ENCODE results near the gene UBXN10.
"Not testable (repeated sequence)": the region's sequence is repeated elsewhere in the genome, so short reads cannot be mapped to it uniquely, and the experiment has no call there.

The UBXN10 gene

GRCh38 chr1:20228314-20228825 is 42.5 kb downstream of the UBXN10 start:
- no peaks in the 10 kb centered on the region for H3K4me1 ChIP-seq (ENCODE audit: insufficient read depth, low read length, poor library complexity, severe bottlenecking)
- no peak for TF ChIP-seq CTCF (conservative IDR thresholded peaks at IDR 0.05; ENCODE audit: low read length)
- no peak for TF ChIP-seq EZH2phosphoT487 (IDR thresholded peaks at IDR 0.05; ENCODE audit: borderline replicate concordance)
- H3K27me3 ChIP-seq (ENCODE audit: insufficient read depth, low read length, poor library complexity, severe bottlenecking): no peaks in the 10 kb centered on the region
- H3K4me3 ChIP-seq (ENCODE audit: low read length, poor library complexity, severe bottlenecking): no peak overlapping the region
- H3K36me3 ChIP-seq (ENCODE audit: insufficient read depth, low read length): no peaks in the 10 kb centered on the region
- H3K9me3 ChIP-seq (ENCODE audit: insufficient read depth, low read depth, low read length): no peaks in the 10 kb centered on the region
- H3K9me2 ChIP-seq (replicated peaks; ENCODE audit: low read depth, low read length): no peaks in the 10 kb centered on the region
- H3F3A ChIP-seq (ENCODE audit: low read depth): no peaks in the 10 kb centered on the region
- H2AFZ ChIP-seq (ENCODE audit: low read length): no peak overlapping the region
- H3K9ac ChIP-seq (ENCODE audit: low read depth, low read length, poor library complexity, severe bottlenecking): no peak overlapping the region
- no peaks in the 10 kb centered on the region for H3K79me2 ChIP-seq (ENCODE audit: insufficient read depth, low read length)
- H4K20me1 ChIP-seq (ENCODE audit: insufficient read depth, low read length, poor library complexity, severe bottlenecking): no peaks in the 10 kb centered on the region
- H3K4me2 ChIP-seq (ENCODE audit: low read depth, low read length, poor library complexity, severe bottlenecking): no peak overlapping the region

GRCh38 chr1:20229171-20229570 is 43.3 kb downstream of the UBXN10 start:
- Histone ChIP-seq H3K9me3 (ENCODE audit: insufficient read depth, low read depth, low read length) (no peaks in the 10 kb centered on the region), H3K79me2 (ENCODE audit: insufficient read depth, low read length) (no peaks in the 10 kb centered on the region), H3F3A (ENCODE audit: low read depth) (no peaks in the 10 kb centered on the region), H3K4me2 (ENCODE audit: low read depth, low read length, poor library complexity, severe bottlenecking) (no peak overlapping the region), H3K4me1 (ENCODE audit: insufficient read depth, low read length, poor library complexity, severe bottlenecking) (no peaks in the 10 kb centered on the region), H3K9ac (ENCODE audit: low read depth, low read length, poor library complexity, severe bottlenecking) (no peak overlapping the region), H3K4me3 (ENCODE audit: low read length, poor library complexity, severe bottlenecking) (no peak overlapping the region), H3K36me3 (ENCODE audit: insufficient read depth, low read length) (no peaks in the 10 kb centered on the region), H2AFZ (ENCODE audit: low read length) (no peak overlapping the region), H3K27me3 (ENCODE audit: insufficient read depth, low read length, poor library complexity, severe bottlenecking) (no peaks in the 10 kb centered on the region), H4K20me1 (ENCODE audit: insufficient read depth, low read length, poor library complexity, severe bottlenecking) (no peaks in the 10 kb centered on the region), H3K9me2 (replicated peaks; ENCODE audit: low read depth, low read length) (no peaks in the 10 kb centered on the region)
- TF ChIP-seq EZH2phosphoT487 (IDR thresholded peaks at IDR 0.05; ENCODE audit: borderline replicate concordance): no peak
- no peak for TF ChIP-seq CTCF (conservative IDR thresholded peaks at IDR 0.05; ENCODE audit: low read length)

- not testable (repeated sequence) for H3K4me2 ChIP-seq (ENCODE audit: low read depth, low read length, poor library complexity, severe bottlenecking); H3K4me3 ChIP-seq (ENCODE audit: low read length, poor library complexity, severe bottlenecking); H3K27me3 ChIP-seq (ENCODE audit: insufficient read depth, low read length, poor library complexity, severe bottlenecking); H3K9ac ChIP-seq (ENCODE audit: low read depth, low read length, poor library complexity, severe bottlenecking); H3K9me2 ChIP-seq (replicated peaks; ENCODE audit: low read depth, low read length); H4K20me1 ChIP-seq (ENCODE audit: insufficient read depth, low read length, poor library complexity, severe bottlenecking); H3K36me3 ChIP-seq (ENCODE audit: insufficient read depth, low read length); H2AFZ ChIP-seq (ENCODE audit: low read length); H3K4me1 ChIP-seq (ENCODE audit: insufficient read depth, low read length, poor library complexity, severe bottlenecking); H3K79me2 ChIP-seq (ENCODE audit: insufficient read depth, low read length); H3K9me3 ChIP-seq (ENCODE audit: insufficient read depth, low read depth, low read length); H3F3A ChIP-seq (ENCODE audit: low read depth)
Measured at GRCh38 chr1:20232564-20232963, 46.7 kb downstream of the UBXN10 start.

GRCh38 chr1:20233394-20233793 is 47.5 kb downstream of the UBXN10 start:
- Histone ChIP-seq H3K9me3 (ENCODE audit: insufficient read depth, low read depth, low read length) (no peaks in the 10 kb centered on the region), H3K4me1 (ENCODE audit: insufficient read depth, low read length, poor library complexity, severe bottlenecking) (no peaks in the 10 kb centered on the region), H3K4me3 (ENCODE audit: low read length, poor library complexity, severe bottlenecking) (no peak overlapping the region), H3K9me2 (replicated peaks; ENCODE audit: low read depth, low read length) (no peaks in the 10 kb centered on the region), H3K4me2 (ENCODE audit: low read depth, low read length, poor library complexity, severe bottlenecking) (no peak overlapping the region), H3K27me3 (ENCODE audit: insufficient read depth, low read length, poor library complexity, severe bottlenecking) (no peaks in the 10 kb centered on the region), H2AFZ (ENCODE audit: low read length) (no peak overlapping the region), H3K36me3 (ENCODE audit: insufficient read depth, low read length) (no peaks in the 10 kb centered on the region), H3K79me2 (ENCODE audit: insufficient read depth, low read length) (no peaks in the 10 kb centered on the region), H4K20me1 (ENCODE audit: insufficient read depth, low read length, poor library complexity, severe bottlenecking) (no peaks in the 10 kb centered on the region), H3F3A (ENCODE audit: low read depth) (no peaks in the 10 kb centered on the region), H3K9ac (ENCODE audit: low read depth, low read length, poor library complexity, severe bottlenecking) (no peak overlapping the region)
- TF ChIP-seq EZH2phosphoT487 (IDR thresholded peaks at IDR 0.05; ENCODE audit: borderline replicate concordance) (no peak), CTCF (conservative IDR thresholded peaks at IDR 0.05; ENCODE audit: low read length) (peak; percentile 71)
